VCaP (cell line): ENCODE data around the gene PIMREG.

Experiments
- H3K27ac ChIP-seq: fragments of 450-650 bp; 2 replicates; pipeline ENCODE4 v1.5.1; 2017
- TF ChIP-seq, protein P1 (sequence below): fragments of 450-650 bp; conservative IDR thresholded peaks from 2 replicates; pipeline ENCODE4 v1.5.1; 2017; ENCODE audit warnings: mild to moderate bottlenecking, moderate library complexity

Gene PIMREG

DNA sequence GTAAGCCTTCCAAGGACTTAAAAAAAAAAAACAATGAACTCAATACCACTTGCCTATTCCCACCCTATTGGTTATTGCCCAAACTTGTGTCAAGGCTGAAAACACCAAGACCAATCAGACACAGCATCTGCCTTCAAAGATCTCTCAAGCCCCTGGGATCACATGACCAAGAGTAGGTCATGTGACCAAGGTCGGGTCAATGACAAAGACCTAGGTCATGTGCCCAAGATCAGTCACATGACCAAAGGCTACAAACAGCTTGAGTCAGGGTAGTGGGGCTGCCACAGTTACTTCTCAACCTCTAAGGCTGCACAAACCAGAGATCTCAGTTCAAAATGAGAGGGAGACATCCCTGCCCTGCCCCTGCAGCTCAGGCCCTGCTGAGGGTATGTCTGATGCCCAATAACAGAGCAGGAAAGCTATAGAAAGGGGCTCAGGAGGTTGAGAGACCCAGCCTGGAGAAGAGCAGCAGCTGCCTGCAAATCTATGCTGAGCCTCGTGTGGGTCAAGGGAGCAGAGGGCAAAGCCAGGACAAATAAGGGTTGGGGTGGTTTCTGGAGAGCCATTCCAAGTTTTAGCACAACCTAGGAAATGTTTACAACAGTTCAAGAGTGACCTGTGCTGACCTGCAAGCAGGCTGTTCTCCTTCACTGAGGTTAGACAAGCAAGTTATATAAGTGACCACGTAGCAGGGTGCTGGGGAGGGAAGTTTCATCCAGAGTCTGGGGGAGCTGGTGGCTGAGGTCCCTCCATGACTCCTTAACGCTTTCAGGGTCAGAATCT lies 48.8 kb downstream of the PIMREG start:
- TF ChIP-seq, protein P1, sequence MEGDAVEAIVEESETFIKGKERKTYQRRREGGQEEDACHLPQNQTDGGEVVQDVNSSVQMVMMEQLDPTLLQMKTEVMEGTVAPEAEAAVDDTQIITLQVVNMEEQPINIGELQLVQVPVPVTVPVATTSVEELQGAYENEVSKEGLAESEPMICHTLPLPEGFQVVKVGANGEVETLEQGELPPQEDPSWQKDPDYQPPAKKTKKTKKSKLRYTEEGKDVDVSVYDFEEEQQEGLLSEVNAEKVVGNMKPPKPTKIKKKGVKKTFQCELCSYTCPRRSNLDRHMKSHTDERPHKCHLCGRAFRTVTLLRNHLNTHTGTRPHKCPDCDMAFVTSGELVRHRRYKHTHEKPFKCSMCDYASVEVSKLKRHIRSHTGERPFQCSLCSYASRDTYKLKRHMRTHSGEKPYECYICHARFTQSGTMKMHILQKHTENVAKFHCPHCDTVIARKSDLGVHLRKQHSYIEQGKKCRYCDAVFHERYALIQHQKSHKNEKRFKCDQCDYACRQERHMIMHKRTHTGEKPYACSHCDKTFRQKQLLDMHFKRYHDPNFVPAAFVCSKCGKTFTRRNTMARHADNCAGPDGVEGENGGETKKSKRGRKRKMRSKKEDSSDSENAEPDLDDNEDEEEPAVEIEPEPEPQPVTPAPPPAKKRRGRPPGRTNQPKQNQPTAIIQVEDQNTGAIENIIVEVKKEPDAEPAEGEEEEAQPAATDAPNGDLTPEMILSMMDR: no peak
- H3K27ac ChIP-seq: no peak overlapping the region

DNA sequence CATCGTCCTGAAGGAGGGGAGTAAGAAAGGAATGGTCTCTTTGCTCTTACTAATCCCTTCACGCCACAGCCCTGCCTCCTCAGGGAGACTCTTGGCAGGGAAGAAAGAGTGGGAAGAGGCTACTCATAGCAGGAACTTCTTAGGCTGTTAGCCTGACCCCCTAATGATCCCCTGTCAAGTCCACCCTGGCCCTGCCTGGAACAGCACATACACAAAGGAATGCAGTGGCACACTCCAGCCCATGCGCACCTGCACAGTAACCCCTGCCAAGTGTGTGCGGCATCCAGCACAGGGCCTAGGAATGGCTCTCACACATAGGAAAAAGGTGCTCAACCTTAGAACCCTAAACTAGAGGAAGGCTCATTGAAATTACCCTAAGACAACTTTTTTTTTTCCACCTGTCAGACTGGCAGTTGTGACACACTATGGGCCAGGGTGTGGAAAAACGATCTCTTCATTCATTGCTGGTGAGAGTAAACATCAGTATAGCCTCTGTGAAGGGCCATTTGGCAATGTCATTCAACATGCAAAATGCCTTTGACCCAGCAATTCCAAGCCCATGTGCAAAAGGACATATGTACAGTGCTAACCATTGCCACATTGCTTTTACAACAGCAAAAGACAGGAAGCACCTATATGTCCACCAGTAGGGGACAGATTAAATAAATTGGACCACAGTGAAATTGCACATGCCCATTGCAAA lies 50.1 kb downstream of the PIMREG start:
- H3K27ac ChIP-seq: no peak overlapping the region
- TF ChIP-seq, protein P1: no peak

DNA sequence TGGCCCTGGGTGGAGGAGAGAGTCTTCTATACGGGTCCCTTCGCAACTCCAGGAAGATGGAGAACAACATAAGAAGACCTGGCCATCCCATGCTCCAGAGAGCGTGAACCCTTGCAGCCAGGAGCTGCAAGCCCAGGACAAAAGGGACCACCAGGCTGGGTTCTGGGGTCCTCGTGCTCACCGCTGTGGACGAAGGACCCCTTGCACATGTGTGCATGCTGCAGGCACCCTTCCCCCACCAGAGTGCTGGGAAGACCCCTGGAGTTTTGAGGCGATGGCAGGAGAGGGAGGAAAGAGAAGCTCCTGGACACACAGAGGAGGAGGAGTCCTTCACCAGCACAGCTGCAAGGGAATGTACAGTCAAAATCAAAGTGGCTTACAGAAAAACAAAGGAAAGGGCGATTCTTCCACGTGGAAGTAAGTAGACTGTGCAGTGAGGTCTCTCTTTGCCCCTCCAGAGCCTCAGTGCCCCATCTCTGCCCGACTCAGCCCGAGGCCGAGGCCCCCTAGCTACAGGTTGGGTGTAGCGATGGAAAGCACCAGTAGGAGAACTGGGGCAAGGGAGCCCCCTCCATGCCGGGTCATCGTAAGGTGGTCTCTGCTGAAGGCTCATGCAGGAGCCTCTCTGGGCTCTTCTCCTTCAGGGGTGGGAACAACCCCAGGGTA lies 51.3 kb downstream of the PIMREG start:
- TF ChIP-seq, protein P1: no peak
- H3K27ac ChIP-seq: no peak overlapping the region

DNA sequence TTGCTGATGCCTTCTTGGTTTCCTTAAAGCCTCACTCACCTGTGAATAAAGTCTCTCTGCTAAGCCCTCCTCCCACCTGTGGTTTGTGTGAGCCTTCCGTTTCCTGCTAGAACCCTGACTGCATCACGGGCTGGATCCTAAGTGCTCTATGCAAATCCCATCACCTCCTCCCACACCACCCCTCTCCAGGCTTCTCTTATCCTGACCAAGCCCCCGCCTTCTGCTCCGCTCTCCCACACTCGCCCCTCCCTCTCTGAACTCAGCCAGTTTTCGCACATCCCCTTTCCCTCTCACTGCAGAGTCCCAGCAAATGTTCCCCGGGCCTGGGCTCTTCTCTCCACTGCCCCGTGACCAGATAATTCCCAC lies 51.8 kb downstream of the PIMREG start:
- TF ChIP-seq, protein P1: no peak
- H3K27ac ChIP-seq: no peak overlapping the region

DNA sequence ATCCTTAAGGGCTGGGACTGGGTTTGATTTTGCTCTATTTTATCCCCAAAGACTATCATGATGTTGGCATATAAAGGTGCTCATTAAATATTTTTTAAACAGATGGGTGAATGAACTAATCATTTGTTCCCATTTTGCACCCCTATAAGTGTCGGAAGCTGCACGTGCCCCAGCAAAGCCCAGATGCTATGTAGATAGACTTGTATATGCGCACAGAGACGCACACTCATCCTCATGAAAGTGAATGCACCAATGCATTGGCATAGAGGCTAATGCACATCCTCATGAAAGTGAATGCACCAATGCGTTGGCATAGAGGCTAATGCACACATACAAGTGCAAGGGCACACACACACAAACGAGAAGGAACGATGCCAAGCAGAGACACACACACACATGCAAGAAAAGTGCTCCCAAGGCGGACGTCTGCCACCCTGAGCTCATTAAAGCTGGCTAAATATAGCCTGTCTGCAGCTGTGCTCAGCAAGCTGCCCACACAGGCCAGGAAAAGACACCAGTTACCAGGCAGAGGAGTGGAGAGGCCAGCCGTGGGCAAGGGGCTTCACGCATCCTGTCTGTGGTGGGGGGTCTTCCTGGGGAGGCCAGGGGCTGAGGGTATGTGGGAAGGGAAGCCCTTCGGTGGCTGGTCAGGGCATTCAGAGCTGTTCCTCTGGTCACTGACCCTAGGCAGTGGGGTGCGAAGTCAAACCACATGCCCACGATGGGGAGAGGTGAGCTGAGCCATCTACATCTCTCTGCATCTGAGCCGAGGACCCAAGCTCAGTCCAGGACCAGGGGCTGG lies 52.6 kb downstream of the PIMREG start:
- H3K27ac ChIP-seq: no peak overlapping the region

DNA sequence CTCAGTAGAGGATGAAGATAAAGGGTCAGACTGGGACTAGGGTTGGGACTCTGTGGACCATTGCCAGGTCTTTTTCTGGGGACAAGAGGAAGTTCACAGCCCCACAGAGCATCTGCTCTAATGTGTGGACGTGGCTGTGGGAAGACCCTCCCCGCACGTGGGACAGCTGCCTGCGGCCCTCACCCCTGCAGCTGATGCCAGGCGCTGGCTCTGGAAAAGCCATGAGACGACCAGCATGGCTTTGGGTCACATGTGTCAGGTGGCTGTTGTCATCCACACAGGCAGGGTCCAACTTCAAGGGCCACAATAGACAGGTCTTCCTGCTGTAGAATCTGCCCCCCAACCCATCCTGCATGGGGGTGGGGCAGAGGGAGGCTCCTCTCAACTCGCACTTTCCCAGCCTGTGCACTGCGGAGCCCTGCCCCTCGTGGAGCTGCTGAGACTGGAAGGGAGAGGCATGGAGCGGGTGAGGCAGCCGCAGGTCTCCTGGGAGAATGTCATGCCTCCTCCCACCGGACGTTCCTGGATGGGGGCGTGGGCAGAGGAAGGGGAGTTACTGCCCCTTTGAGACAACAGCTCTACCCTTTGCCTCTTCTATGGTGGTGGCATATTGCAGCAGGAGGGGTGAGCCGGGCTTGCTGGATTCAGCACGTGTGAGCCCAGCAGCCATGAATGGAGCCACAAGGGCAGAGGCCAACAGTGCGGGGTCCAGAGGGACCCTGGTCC lies 53.4 kb downstream of the PIMREG start:
- H3K27ac ChIP-seq: no peak overlapping the region

More for the DNA sequence above, 52.6 kb downstream of the PIMREG start:
- TF ChIP-seq, protein P1: no peak

More for the DNA sequence above, 53.4 kb downstream of the PIMREG start:
- TF ChIP-seq, protein P1: no peak
